ENCODE data around the gene ABCA13.
"Not testable (repeated sequence)": the region's sequence is repeated elsewhere in the genome, so short reads cannot be mapped to it uniquely, and the experiment has no call there.

GRCh38 chr7:48200946-48201589 is 29.8 kb downstream of the ABCA13 start:
- TF ChIP-seq CTCF (conservative IDR thresholded peaks at IDR 0.05); EZH2 (IDR thresholded peaks at IDR 0.05; ENCODE audit: low read depth): not testable (repeated sequence)

All from PC-9 (cell line).